H1 (cell line): Measurements from ENCODE around the gene HYDIN.

Source experiments
- BCL11A ChIP-seq, 2 experiments: IDR thresholded peaks; one replicate each; pipeline ENCODE4 v1.6.1; 2011; ENCODE audit warnings: low read depth in 2 of 2, low read length in 2 of 2, mild to moderate bottlenecking in 2 of 2
- CHD1 ChIP-seq: IDR thresholded peaks from 2 replicates; pipeline ENCODE4 v1.6.1; 2012; ENCODE audit warnings: low read depth, low read length, improper control_type of control experiment
- EP300 ChIP-seq, 2 experiments: IDR thresholded peaks; 1 replicate in 1 of 2; 2 replicates in 1 of 2; pipeline ENCODE4 v1.6.1; 2011 to 2012; ENCODE audit warnings: low read depth in 2 of 2, low read length in 2 of 2, mild to moderate bottlenecking in 2 of 2, borderline replicate concordance in 1 of 2, inconsistent platforms in 1 of 2, moderate library complexity in 1 of 2
- GABPA ChIP-seq: IDR thresholded peaks from 2 replicates; pipeline ENCODE4 v1.6.1; 2011; ENCODE audit warnings: mild to moderate bottlenecking, low read length, moderate library complexity, borderline replicate concordance; ENCODE audit not compliant: insufficient read depth
- HDAC6 ChIP-seq: IDR thresholded peaks from one replicate; pipeline ENCODE4 v1.7.1; 2012; ENCODE audit warnings: low read depth, mild to moderate bottlenecking, inconsistent platforms, low read length, moderate library complexity
- POLR2AphosphoS5 ChIP-seq: IDR thresholded peaks from 2 replicates; pipeline ENCODE4 v1.6.1; 2011; ENCODE audit warnings: low read depth, low read length
- POU5F1 ChIP-seq: IDR thresholded peaks from 2 replicates; pipeline ENCODE4 v1.6.1; 2011; ENCODE audit warnings: low read depth, mild to moderate bottlenecking, low read length, moderate library complexity
- RFX5 ChIP-seq: IDR thresholded peaks from 2 replicates; pipeline ENCODE4 v1.6.1; 2011; ENCODE audit warnings: low read depth, low read length, improper control_type of control experiment, borderline replicate concordance
- SP4 ChIP-seq: IDR thresholded peaks from 2 replicates; pipeline ENCODE4 v1.6.1; 2012; ENCODE audit warnings: low read length, inconsistent platforms
- TAF1 ChIP-seq: IDR thresholded peaks from 2 replicates; pipeline ENCODE4 v1.6.1; 2011; ENCODE audit warnings: mild to moderate bottlenecking, low read depth, low read length
- TCF12 ChIP-seq: IDR thresholded peaks from 2 replicates; pipeline ENCODE4 v1.6.1; 2011; ENCODE audit warnings: low read depth, mild to moderate bottlenecking, low read length
- TF ChIP-seq, protein P1 (sequence below), 3 experiments: IDR thresholded peaks; 1 replicate in 2 of 3; 2 replicates in 1 of 3; pipeline versions ENCODE4 v1.5.1 to v1.6.1; 2011; ENCODE audit warnings: low read length in 3 of 3, mild to moderate bottlenecking in 3 of 3, inconsistent platforms in 2 of 3, low read depth in 1 of 3, moderate library complexity in 1 of 3; ENCODE audit not compliant: insufficient read depth in 1 of 3; ENCODE audit errors: control extremely low read depth in 1 of 3
- TF ChIP-seq, protein P2 (sequence below): IDR thresholded peaks from 2 replicates; pipeline ENCODE4 v1.6.1; 2012; ENCODE audit warnings: inconsistent platforms

DNA sequence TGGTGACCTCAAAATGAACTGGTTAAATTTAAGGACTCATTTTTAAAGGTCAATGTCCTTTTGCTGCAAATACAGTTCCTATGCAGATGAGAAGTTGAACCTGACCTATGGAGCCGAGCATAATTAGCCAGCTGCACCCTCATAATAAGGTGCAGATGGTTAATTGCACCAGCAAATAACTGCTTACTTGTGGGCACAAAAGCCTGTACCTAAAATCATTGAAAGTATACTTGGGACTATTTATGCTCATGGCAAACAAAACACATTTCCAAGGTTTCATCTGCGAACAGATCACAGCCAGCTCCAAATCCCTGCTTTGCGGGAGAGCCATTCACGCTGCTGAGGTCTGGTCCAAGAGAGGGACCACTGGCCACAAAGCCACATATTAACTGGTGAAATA, 13.0 kb downstream of the HYDIN start:
- TF ChIP-seq GABPA, result no peak
- TF ChIP-seq, protein P1, sequence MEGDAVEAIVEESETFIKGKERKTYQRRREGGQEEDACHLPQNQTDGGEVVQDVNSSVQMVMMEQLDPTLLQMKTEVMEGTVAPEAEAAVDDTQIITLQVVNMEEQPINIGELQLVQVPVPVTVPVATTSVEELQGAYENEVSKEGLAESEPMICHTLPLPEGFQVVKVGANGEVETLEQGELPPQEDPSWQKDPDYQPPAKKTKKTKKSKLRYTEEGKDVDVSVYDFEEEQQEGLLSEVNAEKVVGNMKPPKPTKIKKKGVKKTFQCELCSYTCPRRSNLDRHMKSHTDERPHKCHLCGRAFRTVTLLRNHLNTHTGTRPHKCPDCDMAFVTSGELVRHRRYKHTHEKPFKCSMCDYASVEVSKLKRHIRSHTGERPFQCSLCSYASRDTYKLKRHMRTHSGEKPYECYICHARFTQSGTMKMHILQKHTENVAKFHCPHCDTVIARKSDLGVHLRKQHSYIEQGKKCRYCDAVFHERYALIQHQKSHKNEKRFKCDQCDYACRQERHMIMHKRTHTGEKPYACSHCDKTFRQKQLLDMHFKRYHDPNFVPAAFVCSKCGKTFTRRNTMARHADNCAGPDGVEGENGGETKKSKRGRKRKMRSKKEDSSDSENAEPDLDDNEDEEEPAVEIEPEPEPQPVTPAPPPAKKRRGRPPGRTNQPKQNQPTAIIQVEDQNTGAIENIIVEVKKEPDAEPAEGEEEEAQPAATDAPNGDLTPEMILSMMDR (IDR thresholded peaks at IDR 0.05; ENCODE audit: control extremely low read depth in 1 of 3, insufficient read depth in 1 of 3, low read depth in 1 of 3, low read length in 3 of 3), result no peak
- TF ChIP-seq SP4, result no peak
- no peak for TF ChIP-seq BCL11A (IDR thresholded peaks at IDR 0.05; ENCODE audit: low read depth in 2 of 2, low read length in 2 of 2)
- no peak for TF ChIP-seq POLR2AphosphoS5
- no peak for TF ChIP-seq TCF12
- TF ChIP-seq TAF1, result no peak
- no peak for TF ChIP-seq RFX5
- TF ChIP-seq, protein P2, sequence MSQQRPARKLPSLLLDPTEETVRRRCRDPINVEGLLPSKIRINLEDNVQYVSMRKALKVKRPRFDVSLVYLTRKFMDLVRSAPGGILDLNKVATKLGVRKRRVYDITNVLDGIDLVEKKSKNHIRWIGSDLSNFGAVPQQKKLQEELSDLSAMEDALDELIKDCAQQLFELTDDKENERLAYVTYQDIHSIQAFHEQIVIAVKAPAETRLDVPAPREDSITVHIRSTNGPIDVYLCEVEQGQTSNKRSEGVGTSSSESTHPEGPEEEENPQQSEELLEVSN, result no peak
- TF ChIP-seq EP300 (IDR thresholded peaks at IDR 0.05; ENCODE audit: borderline replicate concordance in 1 of 2, low read depth in 2 of 2, low read length in 2 of 2), result no peak
- TF ChIP-seq CHD1, result no peak
- no peak for TF ChIP-seq HDAC6
- no peak for TF ChIP-seq POU5F1
